Fibroblast of lung (primary cell): ENCODE data around the gene SPTB.

Experiments
- EZH2 ChIP-seq: IDR thresholded peaks from 2 replicates; pipeline ENCODE4 v1.5.1; 2012; ENCODE audit warnings: low read length, control low read depth, mild to moderate bottlenecking; ENCODE audit errors: missing control alignments
- TF ChIP-seq, protein P1 (sequence below), 2 donors: IDR thresholded peaks in 1 of 2; conservative IDR thresholded peaks in 1 of 2; 1 replicate in 1 of 2; 2 replicates in 1 of 2; pipeline ENCODE4 v1.5.1; 2011 to 2012; ENCODE audit warnings: low read length in 2 of 2, control low read depth in 1 of 2, inconsistent platforms in 1 of 2, low read depth in 1 of 2, mild to moderate bottlenecking in 1 of 2

DNA sequence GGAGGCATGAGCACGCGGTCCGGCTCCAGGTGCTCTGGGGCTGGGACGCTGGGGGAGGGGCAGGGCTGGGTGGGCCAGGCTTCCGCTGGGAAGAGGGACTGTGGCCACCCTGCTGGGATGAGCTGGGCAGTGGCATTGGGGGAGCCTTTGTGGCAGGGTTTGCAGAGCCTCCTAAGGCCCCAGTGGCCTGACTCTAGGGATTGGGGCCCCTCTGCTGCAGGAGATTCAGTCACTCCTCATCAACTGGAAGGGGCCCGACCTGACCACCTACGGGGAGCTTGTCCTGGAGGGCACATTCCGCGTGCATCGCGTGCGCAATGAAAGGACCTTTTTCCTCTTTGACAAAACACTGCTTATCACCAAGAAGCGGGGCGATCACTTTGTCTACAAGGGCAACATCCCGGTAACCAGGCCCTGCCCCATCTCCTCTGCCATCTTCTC is 148.5 kb downstream of the SPTB start:
- no peak for TF ChIP-seq EZH2
- TF ChIP-seq, protein P1, sequence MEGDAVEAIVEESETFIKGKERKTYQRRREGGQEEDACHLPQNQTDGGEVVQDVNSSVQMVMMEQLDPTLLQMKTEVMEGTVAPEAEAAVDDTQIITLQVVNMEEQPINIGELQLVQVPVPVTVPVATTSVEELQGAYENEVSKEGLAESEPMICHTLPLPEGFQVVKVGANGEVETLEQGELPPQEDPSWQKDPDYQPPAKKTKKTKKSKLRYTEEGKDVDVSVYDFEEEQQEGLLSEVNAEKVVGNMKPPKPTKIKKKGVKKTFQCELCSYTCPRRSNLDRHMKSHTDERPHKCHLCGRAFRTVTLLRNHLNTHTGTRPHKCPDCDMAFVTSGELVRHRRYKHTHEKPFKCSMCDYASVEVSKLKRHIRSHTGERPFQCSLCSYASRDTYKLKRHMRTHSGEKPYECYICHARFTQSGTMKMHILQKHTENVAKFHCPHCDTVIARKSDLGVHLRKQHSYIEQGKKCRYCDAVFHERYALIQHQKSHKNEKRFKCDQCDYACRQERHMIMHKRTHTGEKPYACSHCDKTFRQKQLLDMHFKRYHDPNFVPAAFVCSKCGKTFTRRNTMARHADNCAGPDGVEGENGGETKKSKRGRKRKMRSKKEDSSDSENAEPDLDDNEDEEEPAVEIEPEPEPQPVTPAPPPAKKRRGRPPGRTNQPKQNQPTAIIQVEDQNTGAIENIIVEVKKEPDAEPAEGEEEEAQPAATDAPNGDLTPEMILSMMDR (conservative IDR thresholded peaks at IDR 0.05 in 1 of 2, IDR thresholded peaks at IDR 0.05 in 1 of 2; ENCODE audit: low read depth in 1 of 2, low read length in 2 of 2), result no peak
